ENCODE data around the gene PVR. TPM values are rescaled to one million over a fixed set of nuclear protein-coding genes. Genes with fewer than 3 reads are reported as not detected.
A peak's percentile ranks its signal among the peaks of the same experiment; 100 is the strongest.

Gene PVR
- total and polyA plus RNA-seq, 4 donors, result 11.4 to 49.0 (median 32.1) TPM

DNA sequence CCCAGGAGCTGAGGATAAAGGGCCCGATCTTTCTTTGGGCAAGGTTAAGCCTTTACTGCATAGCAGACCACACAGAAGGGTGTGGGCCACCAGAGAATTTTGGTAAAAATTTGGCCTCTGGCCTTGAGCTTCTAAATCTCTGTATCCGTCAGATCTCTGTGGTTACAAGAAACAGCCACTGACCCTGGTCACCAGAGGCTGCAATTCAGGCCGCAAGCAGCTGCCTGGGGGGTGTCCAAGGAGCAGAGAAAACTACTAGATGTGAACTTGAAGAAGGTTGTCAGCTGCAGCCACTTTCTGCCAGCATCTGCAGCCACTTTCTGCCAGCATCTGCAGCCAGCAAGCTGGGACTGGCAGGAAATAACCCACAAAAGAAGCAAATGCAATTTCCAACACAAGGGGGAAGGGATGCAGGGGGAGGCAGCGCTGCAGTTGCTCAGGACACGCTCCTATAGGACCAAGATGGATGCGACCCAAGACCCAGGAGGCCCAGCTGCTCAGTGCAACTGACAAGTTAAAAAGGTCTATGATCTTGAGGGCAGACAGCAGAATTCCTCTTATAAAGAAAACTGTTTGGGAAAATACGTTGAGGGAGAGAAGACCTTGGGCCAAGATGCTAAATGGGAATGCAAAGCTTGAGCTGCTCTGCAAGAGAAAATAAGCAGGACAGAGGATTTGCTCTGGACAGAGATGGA is 19.1 kb downstream of the PVR start:
- Histone ChIP-seq H3K9ac (ENCODE audit: low read depth in 1 of 2, low read length in 2 of 2) (no peak overlapping the region), H3K27ac (ENCODE audit: low read depth in 1 of 2, low read length in 2 of 2) (no peak overlapping the region), H3K4me3 (ENCODE audit: low read depth in 1 of 3, low read length in 3 of 3) (no peak overlapping the region), H3K4me1 (ENCODE audit: control insufficient read depth in 4 of 4, insufficient read depth in 4 of 4, low read length in 3 of 4) (peaks cover 0 to 2% (median 0%) of the 10 kb centered on the region in 4 donors), H3K27me3 (ENCODE audit: control insufficient read depth in 4 of 4, insufficient read depth in 4 of 4, low read length in 3 of 4) (no peaks in the 10 kb centered on the region), H3K9me3 (ENCODE audit: control insufficient read depth in 4 of 4, low read length in 3 of 4) (no peaks in the 10 kb centered on the region), H3K36me3 (ENCODE audit: control insufficient read depth in 4 of 4, insufficient read depth in 3 of 4, low read depth in 1 of 4, low read length in 3 of 4) (peaks cover 6 to 52% (median 33%) of the 10 kb centered on the region in 4 donors)
- peak in 1 of 2 donors; percentile 16 for TF ChIP-seq RXRA (IDR thresholded peaks at IDR 0.05)
- peak; percentile 66 for TF ChIP-seq NR2F2 (IDR thresholded peaks at IDR 0.05)
- no peak for TF ChIP-seq TAF1 (conservative IDR thresholded peaks at IDR 0.05)
- 85% methylated on average over 7 of the region's 7 CpGs for WGBS
- DNase-seq (ENCODE audit: low spot score), result no peak

DNA sequence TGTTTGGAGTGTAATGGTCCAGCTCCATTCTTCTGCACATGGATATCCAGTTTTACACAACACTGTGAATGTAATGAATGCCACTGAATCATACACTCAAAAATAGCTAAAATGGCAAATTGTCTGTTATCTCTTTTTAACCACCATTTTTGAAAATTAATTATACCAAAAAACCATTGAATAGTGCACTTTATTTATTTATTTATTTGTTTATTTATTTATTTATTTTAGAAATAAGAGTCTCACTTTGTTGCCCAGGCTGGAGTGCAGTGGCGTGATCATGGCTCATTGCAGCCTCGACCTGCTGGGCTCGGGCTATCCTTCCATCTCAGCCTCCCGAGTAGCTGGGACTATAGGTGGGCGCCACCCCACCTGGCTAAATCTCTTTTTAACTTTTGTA is 20.3 kb downstream of the PVR start:
- TF ChIP-seq RAD21 (IDR thresholded peaks at IDR 0.05) (no peak), RXRA (IDR thresholded peaks at IDR 0.05) (no peak), SP1 (IDR thresholded peaks at IDR 0.05) (no peak), FOXA2 (IDR thresholded peaks at IDR 0.05) (no peak), GABPA (IDR thresholded peaks at IDR 0.05 in 1 of 2, conservative IDR thresholded peaks at IDR 0.05 in 1 of 2) (no peak), FOXA1 (IDR thresholded peaks at IDR 0.05) (no peak), NR2F2 (IDR thresholded peaks at IDR 0.05) (no peak), HNF4G (IDR thresholded peaks at IDR 0.05) (no peak), HNF4A (conservative IDR thresholded peaks at IDR 0.05) (no peak), YY1 (IDR thresholded peaks at IDR 0.05) (no peak), EGR1 (IDR thresholded peaks at IDR 0.05; ENCODE audit: low read depth in 2 of 2) (no peak), TAF1 (conservative IDR thresholded peaks at IDR 0.05) (no peak), JUND (IDR thresholded peaks at IDR 0.05) (no peak)
- TF ChIP-seq, protein P1, sequence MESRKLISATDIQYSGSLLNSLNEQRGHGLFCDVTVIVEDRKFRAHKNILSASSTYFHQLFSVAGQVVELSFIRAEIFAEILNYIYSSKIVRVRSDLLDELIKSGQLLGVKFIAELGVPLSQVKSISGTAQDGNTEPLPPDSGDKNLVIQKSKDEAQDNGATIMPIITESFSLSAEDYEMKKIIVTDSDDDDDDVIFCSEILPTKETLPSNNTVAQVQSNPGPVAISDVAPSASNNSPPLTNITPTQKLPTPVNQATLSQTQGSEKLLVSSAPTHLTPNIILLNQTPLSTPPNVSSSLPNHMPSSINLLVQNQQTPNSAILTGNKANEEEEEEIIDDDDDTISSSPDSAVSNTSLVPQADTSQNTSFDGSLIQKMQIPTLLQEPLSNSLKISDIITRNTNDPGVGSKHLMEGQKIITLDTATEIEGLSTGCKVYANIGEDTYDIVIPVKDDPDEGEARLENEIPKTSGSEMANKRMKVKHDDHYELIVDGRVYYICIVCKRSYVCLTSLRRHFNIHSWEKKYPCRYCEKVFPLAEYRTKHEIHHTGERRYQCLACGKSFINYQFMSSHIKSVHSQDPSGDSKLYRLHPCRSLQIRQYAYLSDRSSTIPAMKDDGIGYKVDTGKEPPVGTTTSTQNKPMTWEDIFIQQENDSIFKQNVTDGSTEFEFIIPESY (IDR thresholded peaks at IDR 0.05), result no peak
- TF ChIP-seq, protein P2, sequence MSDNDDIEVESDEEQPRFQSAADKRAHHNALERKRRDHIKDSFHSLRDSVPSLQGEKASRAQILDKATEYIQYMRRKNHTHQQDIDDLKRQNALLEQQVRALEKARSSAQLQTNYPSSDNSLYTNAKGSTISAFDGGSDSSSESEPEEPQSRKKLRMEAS (IDR thresholded peaks at IDR 0.05), result no peak
- TF ChIP-seq, protein P3, sequence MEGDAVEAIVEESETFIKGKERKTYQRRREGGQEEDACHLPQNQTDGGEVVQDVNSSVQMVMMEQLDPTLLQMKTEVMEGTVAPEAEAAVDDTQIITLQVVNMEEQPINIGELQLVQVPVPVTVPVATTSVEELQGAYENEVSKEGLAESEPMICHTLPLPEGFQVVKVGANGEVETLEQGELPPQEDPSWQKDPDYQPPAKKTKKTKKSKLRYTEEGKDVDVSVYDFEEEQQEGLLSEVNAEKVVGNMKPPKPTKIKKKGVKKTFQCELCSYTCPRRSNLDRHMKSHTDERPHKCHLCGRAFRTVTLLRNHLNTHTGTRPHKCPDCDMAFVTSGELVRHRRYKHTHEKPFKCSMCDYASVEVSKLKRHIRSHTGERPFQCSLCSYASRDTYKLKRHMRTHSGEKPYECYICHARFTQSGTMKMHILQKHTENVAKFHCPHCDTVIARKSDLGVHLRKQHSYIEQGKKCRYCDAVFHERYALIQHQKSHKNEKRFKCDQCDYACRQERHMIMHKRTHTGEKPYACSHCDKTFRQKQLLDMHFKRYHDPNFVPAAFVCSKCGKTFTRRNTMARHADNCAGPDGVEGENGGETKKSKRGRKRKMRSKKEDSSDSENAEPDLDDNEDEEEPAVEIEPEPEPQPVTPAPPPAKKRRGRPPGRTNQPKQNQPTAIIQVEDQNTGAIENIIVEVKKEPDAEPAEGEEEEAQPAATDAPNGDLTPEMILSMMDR (IDR thresholded peaks at IDR 0.05; ENCODE audit: low read depth, low read length, missing input control), result no peak
- TF ChIP-seq, protein P4, sequence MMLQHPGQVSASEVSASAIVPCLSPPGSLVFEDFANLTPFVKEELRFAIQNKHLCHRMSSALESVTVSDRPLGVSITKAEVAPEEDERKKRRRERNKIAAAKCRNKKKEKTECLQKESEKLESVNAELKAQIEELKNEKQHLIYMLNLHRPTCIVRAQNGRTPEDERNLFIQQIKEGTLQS (IDR thresholded peaks at IDR 0.05), result no peak
- TF ChIP-seq, protein P5, sequence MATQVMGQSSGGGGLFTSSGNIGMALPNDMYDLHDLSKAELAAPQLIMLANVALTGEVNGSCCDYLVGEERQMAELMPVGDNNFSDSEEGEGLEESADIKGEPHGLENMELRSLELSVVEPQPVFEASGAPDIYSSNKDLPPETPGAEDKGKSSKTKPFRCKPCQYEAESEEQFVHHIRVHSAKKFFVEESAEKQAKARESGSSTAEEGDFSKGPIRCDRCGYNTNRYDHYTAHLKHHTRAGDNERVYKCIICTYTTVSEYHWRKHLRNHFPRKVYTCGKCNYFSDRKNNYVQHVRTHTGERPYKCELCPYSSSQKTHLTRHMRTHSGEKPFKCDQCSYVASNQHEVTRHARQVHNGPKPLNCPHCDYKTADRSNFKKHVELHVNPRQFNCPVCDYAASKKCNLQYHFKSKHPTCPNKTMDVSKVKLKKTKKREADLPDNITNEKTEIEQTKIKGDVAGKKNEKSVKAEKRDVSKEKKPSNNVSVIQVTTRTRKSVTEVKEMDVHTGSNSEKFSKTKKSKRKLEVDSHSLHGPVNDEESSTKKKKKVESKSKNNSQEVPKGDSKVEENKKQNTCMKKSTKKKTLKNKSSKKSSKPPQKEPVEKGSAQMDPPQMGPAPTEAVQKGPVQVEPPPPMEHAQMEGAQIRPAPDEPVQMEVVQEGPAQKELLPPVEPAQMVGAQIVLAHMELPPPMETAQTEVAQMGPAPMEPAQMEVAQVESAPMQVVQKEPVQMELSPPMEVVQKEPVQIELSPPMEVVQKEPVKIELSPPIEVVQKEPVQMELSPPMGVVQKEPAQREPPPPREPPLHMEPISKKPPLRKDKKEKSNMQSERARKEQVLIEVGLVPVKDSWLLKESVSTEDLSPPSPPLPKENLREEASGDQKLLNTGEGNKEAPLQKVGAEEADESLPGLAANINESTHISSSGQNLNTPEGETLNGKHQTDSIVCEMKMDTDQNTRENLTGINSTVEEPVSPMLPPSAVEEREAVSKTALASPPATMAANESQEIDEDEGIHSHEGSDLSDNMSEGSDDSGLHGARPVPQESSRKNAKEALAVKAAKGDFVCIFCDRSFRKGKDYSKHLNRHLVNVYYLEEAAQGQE (IDR thresholded peaks at IDR 0.05), result no peak
- Histone ChIP-seq H3K27ac (ENCODE audit: low read depth in 1 of 2, low read length in 2 of 2) (no peak overlapping the region), H3K27me3 (ENCODE audit: control insufficient read depth in 4 of 4, insufficient read depth in 4 of 4, low read length in 3 of 4) (no peaks in the 10 kb centered on the region), H3K9me3 (ENCODE audit: control insufficient read depth in 4 of 4, low read length in 3 of 4) (no peaks in the 10 kb centered on the region), H3K36me3 (ENCODE audit: control insufficient read depth in 4 of 4, insufficient read depth in 3 of 4, low read depth in 1 of 4, low read length in 3 of 4) (peaks cover 6 to 40% (median 25%) of the 10 kb centered on the region in 4 donors), H3K4me3 (ENCODE audit: low read depth in 1 of 3, low read length in 3 of 3) (no peak overlapping the region), H3K4me1 (ENCODE audit: control insufficient read depth in 4 of 4, insufficient read depth in 4 of 4, low read length in 3 of 4) (peaks cover 0 to 2% (median 0%) of the 10 kb centered on the region in 4 donors), H3K9ac (ENCODE audit: low read depth in 1 of 2, low read length in 2 of 2) (no peak overlapping the region)
- 96% methylated on average over 5 of the region's 5 CpGs for WGBS
- no peak for DNase-seq (ENCODE audit: low spot score)

Measured in liver (tissue), 9 donors.